Liver (tissue), 9 donors: Measurements from ENCODE around the gene EPHA5. TPM values are rescaled to one million over a fixed set of nuclear protein-coding genes. Genes with fewer than 3 reads are reported as not detected.

Source experiments
- DNase-seq: peaks from one replicate; pipeline ENCODE4 v3.0.0-alpha.2; 2017; ENCODE audit warnings: low spot score
- H3K27ac ChIP-seq, 2 donors: one replicate each; pipeline ENCODE4 v1.7.0; 2013; ENCODE audit warnings: inconsistent platforms in 2 of 2, low read length in 2 of 2, control low read depth in 1 of 2, low read depth in 1 of 2, mild to moderate bottlenecking in 1 of 2
- H3K27me3 ChIP-seq, 4 donors: one replicate each; pipeline versions ENCODE4 v1.6.1 to v1.7.0; 2013; ENCODE audit warnings: low read length in 3 of 4, inconsistent platforms in 1 of 4, mild to moderate bottlenecking in 1 of 4, moderate library complexity in 1 of 4; ENCODE audit not compliant: control insufficient read depth in 4 of 4, insufficient read depth in 4 of 4
- H3K36me3 ChIP-seq, 4 donors: one replicate each; pipeline versions ENCODE4 v1.6.1 to v1.7.0; 2013; ENCODE audit warnings: low read length in 3 of 4, mild to moderate bottlenecking in 3 of 4, low read depth in 1 of 4, moderate library complexity in 1 of 4; ENCODE audit not compliant: control insufficient read depth in 4 of 4, insufficient read depth in 3 of 4
- H3K4me1 ChIP-seq, 4 donors: one replicate each; pipeline versions ENCODE4 v1.6.1 to v1.7.0; 2013; ENCODE audit warnings: low read length in 3 of 4, mild to moderate bottlenecking in 3 of 4, moderate library complexity in 1 of 4; ENCODE audit not compliant: control insufficient read depth in 4 of 4, insufficient read depth in 4 of 4
- H3K4me3 ChIP-seq, 3 donors: one replicate each; pipeline versions ENCODE4 v1.6.1 to v1.7.0; 2013; ENCODE audit warnings: low read length in 3 of 3, control low read depth in 1 of 3, low read depth in 1 of 3, mild to moderate bottlenecking in 1 of 3
- H3K9ac ChIP-seq, 2 donors: one replicate each; pipeline ENCODE4 v1.7.0; 2013; ENCODE audit warnings: low read length in 2 of 2, mild to moderate bottlenecking in 2 of 2, moderate library complexity in 2 of 2, control low read depth in 1 of 2, low read depth in 1 of 2
- H3K9me3 ChIP-seq, 4 donors: one replicate each; pipeline versions ENCODE4 v1.6.1 to v1.7.0; 2013; ENCODE audit warnings: low read length in 3 of 4; ENCODE audit not compliant: control insufficient read depth in 4 of 4
- CTCF ChIP-seq: fragments of 150-350 bp; IDR thresholded peaks from 2 replicates; pipeline ENCODE4 v1.5.1; 2017; ENCODE audit warnings: improper control_type of control experiment, low read depth, low read length; ENCODE audit not compliant: missing input control
- FOXA1 ChIP-seq: IDR thresholded peaks from 2 replicates; pipeline ENCODE4 v1.6.1; 2016; ENCODE audit warnings: antibody characterized with exemption
- FOXA2 ChIP-seq: IDR thresholded peaks from 2 replicates; pipeline ENCODE4 v1.6.1; 2016; ENCODE audit warnings: antibody characterized with exemption
- GABPA ChIP-seq, 2 donors: IDR thresholded peaks in 1 of 2; conservative IDR thresholded peaks in 1 of 2; 2 replicates each; pipeline ENCODE4 v1.6.1; 2016; ENCODE audit warnings: antibody characterized with exemption in 2 of 2, mild to moderate bottlenecking in 1 of 2, moderate library complexity in 1 of 2
- HNF4A ChIP-seq, 2 donors: conservative IDR thresholded peaks; 2 replicates each; pipeline ENCODE4 v1.6.1; 2016; ENCODE audit warnings: antibody characterized with exemption in 2 of 2, mild to moderate bottlenecking in 2 of 2
- JUND ChIP-seq, 2 donors: IDR thresholded peaks; 2 replicates each; pipeline ENCODE4 v1.6.1; 2016; ENCODE audit warnings: antibody characterized with exemption in 2 of 2
- NR2F2 ChIP-seq: IDR thresholded peaks from 2 replicates; pipeline ENCODE4 v1.6.1; 2016; ENCODE audit warnings: antibody characterized with exemption
- RAD21 ChIP-seq, 2 donors: IDR thresholded peaks; 2 replicates each; pipeline ENCODE4 v1.6.1; 2016; ENCODE audit warnings: antibody characterized with exemption in 2 of 2, mild to moderate bottlenecking in 2 of 2
- RXRA ChIP-seq, 2 donors: IDR thresholded peaks; 2 replicates each; pipeline ENCODE4 v1.6.1; 2017 to 2018; ENCODE audit warnings: antibody characterized with exemption in 2 of 2, mild to moderate bottlenecking in 1 of 2
- SP1 ChIP-seq: IDR thresholded peaks from 2 replicates; pipeline ENCODE4 v1.6.1; 2018; ENCODE audit warnings: antibody characterized with exemption, mild to moderate bottlenecking
- YY1 ChIP-seq: IDR thresholded peaks from 2 replicates; pipeline ENCODE4 v1.6.1; 2016; ENCODE audit warnings: antibody characterized with exemption, mild to moderate bottlenecking
- WGBS: extraction: QIAGEN DNeasy Blood & Tissue Kit; methylation state at CpG from one replicate; pipeline ENCODE4 v1.1.7; 2013; 5-methylcytosine and 5-hydroxymethylcytosine counted together
- polyA plus RNA-seq, 2 donors: library from polyadenylated mRNA; stranded (reverse) in 1 of 2; unstranded in 1 of 2; fragments of 200-250 nt in 1 of 2; fragments of >200 nt in 1 of 2; fragmentation: Nextera tagmentation in 1 of 2; extraction: Ambion mirVana in 1 of 2; gene quantifications; one replicate each; pipeline versions ENCODE4 v1.2.1 to v1.2.3, GENCODE V29; 2013 to 2015
- total RNA-seq, 2 donors: library from RNA; depleted of rRNA; stranded (reverse); fragments of >200 nt; gene quantifications; one replicate each; pipeline ENCODE4 v1.2.3, GENCODE V29; 2014
- donor health status: healthy.
- donor health status: healthy.
- donor health status: healthy.
- donor health status: healthy.
- donor health status: healthy.

Gene EPHA5
- total and polyA plus RNA-seq, 4 donors: not detected

GRCh38 chr4:65669111-65670019 is 924 bp downstream of the EPHA5 start:
- Histone ChIP-seq H3K9ac (no peak overlapping the region), H3K4me3 (peak overlapping the region in 1 of 3 donors; percentile 4), H3K27ac (no peak overlapping the region), H3K9me3 (no peaks in the 10 kb centered on the region), H3K4me1 (peaks cover 10 to 29% (median 24%) of the 10 kb centered on the region in 4 donors), H3K27me3 (peaks cover 0 to 16% (median 9%) of the 10 kb centered on the region in 4 donors), H3K36me3 (no peaks in the 10 kb centered on the region)
- TF ChIP-seq SP1: no peak
- no peak for TF ChIP-seq CTCF
- no peak for TF ChIP-seq RXRA (IDR thresholded peaks at IDR 0.05)
- no peak for TF ChIP-seq FOXA1
- TF ChIP-seq YY1: no peak
- no peak for TF ChIP-seq FOXA2
- no peak for TF ChIP-seq GABPA (IDR thresholded peaks at IDR 0.05 in 1 of 2, conservative IDR thresholded peaks at IDR 0.05 in 1 of 2)
- TF ChIP-seq JUND (IDR thresholded peaks at IDR 0.05): no peak
- WGBS: 5% methylated on average over 60 of the region's 60 CpGs
- no peak for DNase-seq

- 6% methylated on average over 32 of the region's 32 CpGs for WGBS
- Histone ChIP-seq H3K36me3 (no peaks in the 10 kb centered on the region), H3K27ac (no peak overlapping the region), H3K9ac (no peak overlapping the region), H3K4me1 (peaks cover 10 to 29% (median 24%) of the 10 kb centered on the region in 4 donors), H3K27me3 (peaks cover 0 to 16% (median 9%) of the 10 kb centered on the region in 4 donors), H3K4me3 (peak overlapping the region in 1 of 3 donors; percentile 13), H3K9me3 (no peaks in the 10 kb centered on the region)
- TF ChIP-seq CTCF: no peak
- TF ChIP-seq HNF4A (conservative IDR thresholded peaks at IDR 0.05): no peak
- no peak for TF ChIP-seq NR2F2
- TF ChIP-seq RAD21 (IDR thresholded peaks at IDR 0.05): no peak
- TF ChIP-seq FOXA2: no peak
- TF ChIP-seq YY1: no peak
- no peak for DNase-seq
These were observed 1.8 kb downstream of the EPHA5 start for GRCh38 chr4:65668201-65669089.
